Fibroblast of skin of right biceps (primary cell): ENCODE measurements around the gene TMPRSS6.

ENCODE experiments used
- DNase-seq: peaks from one replicate; pipeline ENCODE4 v3.0.0-alpha.2; 2013

The TMPRSS6 gene

DNA sequence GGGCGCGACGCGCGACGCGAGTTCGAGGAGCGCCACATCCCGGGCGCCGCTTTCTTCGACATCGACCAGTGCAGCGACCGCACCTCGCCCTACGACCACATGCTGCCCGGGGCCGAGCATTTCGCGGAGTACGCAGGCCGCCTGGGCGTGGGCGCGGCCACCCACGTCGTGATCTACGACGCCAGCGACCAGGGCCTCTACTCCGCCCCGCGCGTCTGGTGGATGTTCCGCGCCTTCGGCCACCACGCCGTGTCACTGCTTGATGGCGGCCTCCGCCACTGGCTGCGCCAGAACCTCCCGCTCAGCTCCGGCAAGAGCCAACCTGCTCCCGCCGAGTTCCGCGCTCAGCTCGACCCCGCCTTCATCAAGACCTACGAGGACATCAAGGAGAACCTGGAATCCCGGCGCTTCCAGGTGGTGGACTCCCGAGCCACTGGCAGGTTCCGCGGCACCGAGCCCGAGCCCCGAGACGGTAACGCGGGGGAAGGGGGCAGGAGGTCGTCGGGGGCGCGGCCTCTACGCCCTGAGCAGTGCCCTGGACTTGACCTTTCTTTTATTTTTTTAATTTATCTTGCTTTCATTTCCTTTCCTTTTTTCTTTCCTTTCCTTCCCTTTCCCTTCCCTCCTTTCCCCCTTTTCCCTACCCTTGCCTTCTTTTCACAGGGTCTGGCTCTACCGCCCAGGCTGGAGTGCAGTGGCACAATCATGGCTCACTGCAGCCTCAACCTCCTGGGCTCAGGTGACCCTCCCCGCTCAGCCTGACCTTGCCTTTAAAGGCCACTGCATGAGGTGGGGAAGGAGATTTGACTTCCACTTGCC lies 85.0 kb downstream of the TMPRSS6 start:
- no peak for DNase-seq

- DNase-seq, result no peak
These were observed 85.7 kb downstream of the TMPRSS6 start for GRCh38 chr22:37023743-37024338.

DNA sequence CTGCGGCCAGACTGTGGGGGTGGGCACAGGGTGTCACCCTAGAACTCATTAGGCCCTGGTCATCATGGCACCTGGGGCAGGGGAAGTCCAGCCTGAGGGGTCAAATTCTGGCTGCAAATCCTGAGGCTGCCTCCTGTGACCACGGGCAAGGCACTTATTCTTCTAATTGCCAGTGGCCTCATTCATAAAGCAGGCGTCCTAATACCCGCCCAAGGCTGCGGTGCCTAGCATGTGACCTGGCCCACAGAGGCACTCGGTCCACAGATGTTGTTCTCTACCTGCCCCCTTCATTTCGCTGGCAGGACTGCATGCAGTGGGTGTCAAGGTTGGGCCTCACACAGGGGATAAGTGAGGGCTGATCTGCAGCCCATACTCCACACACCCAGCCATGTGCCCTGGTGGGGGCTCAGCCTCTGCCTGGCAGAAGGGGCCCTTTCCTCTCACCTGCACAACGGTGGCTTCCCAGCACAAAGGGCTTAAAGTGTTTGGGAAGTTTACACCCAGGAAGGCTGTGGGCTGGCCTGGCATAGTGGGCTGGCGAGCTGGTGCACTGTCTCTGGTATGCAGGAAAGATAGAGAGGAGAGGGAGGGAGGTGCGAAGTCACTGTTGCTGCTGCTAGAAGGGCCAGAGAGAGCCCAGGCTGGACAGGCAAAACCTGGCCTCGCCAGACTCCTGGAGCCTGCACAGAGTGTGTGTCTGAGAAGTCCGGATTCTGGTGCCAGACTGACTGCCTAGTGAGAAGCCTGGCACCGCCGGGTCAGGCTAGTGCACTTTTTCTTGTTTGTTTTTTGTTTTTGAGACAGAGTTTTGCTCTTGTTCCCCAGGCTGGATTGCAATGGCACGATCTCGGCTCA lies 86.8 kb downstream of the TMPRSS6 start:
- DNase-seq, result no peak

DNA sequence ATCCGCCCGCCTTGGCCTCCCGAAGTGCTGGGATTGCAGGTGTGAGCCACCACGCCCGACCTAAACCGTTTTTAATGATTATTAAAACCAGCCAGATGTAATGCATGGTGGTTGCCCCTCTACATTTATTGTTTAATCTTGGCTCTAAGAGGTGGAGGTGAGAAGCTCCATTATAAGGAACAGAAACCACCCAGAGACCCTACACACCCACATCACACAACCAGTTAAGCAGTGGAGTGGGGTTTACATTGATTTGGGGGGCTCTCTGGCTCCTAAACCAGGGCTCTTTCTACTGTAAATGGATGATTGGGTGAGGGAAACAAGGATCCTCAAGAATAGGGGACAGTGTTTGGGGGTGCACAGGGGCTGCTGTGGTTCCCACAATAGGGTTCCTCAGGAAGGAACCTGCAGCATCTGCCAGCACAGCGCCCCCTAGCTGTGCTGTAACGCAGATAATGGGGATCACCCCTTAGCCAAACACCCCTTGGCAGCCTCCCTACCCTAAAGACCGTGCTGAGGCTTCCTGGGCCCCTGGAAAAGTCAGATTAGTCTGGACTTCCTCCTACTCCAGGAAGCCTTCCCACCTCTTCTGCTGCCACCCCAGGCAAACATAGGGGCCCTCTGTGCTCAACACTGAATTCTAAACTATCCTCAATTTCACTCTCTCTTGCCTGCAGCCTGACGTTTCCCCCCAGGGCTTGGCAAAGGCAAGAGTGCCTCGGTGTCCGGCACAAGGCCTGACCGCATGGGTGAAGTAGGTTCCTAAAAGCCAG lies 87.6 kb downstream of the TMPRSS6 start:
- peak; percentile 29 for DNase-seq

- DNase-seq, result no peak
These were observed 88.5 kb downstream of the TMPRSS6 start for GRCh38 chr22:37021041-37021440.

DNA sequence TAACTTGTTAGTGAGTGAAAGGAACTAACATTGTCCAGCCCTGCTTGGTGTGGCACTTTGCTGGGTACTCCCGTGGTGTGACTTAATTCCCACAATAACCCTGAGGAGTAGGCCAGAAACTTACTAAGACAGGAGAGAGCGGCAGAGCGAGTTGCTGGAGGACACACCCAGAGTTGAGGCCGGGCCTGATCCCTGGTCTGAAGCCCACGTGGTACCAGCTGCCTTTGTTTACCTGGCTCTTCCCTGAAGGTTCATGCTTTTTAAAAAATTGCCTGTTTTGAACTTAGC lies 89.4 kb downstream of the TMPRSS6 start:
- DNase-seq, result peak; percentile 42

GRCh38 chr22:37019309-37020191 lies 90.0 kb downstream of the TMPRSS6 start, which contains the start of the genes MPST and TST:
Gene MPST, plus strand, starts transcription at chr22:37019742. Its CDS starts 95 bp downstream, at chr22:37019837.
Gene TST, minus strand, starts transcription at chr22:37019447. Its CDS starts 715 bp downstream, at chr22:37018732.
- peak; percentile 69 for DNase-seq

GRCh38 chr22:37018815-37019308 lies 90.7 kb downstream of the TMPRSS6 start:
- DNase-seq, result peak; percentile 54

DNA sequence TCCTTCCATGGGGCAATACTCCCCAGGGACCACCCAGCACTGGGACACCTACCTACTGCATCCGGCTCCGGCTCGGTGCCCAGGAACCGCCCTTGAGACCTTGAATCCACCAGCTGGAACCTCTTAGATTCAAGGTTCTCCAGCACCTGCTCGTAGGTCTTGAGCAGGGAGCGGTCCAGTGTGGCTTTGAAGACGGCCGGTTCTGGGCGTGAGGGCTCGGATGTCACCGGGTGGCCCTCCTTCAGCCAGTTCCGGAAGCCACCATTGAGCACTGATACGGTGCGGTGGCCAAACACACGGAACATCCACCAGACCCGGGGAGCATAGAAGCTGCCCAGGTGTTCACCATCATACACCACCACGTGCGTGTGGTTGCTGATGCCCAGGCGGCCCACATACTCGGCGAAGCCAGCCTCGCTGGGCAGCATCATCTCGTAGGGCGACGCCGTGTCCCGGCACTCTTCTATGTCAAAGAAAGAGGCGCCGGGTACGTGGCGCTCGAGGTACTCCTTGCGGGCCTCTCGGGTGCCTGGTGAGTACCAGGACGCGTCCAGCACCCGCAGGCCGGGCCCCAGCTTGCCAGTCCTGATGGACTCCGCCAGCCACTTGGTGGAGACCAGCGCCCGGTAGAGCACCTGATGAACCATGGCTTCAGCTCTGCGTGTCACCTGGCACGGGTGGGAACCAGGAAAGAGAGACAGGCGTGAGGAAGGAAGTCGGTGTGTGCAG lies 91.3 kb downstream of the TMPRSS6 start:
- DNase-seq, result no peak

GRCh38 chr22:37017356-37017755 lies 92.2 kb downstream of the TMPRSS6 start:
- no peak for DNase-seq

GRCh38 chr22:37016134-37016910 lies 93.2 kb downstream of the TMPRSS6 start:
- no peak for DNase-seq

GRCh38 chr22:37015587-37015878 lies 94.0 kb downstream of the TMPRSS6 start:
- DNase-seq, result no peak
